GM23248 (cell line): ENCODE measurements around the gene PEPD. TPM values are rescaled to one million over a fixed set of nuclear protein-coding genes. Genes with fewer than 3 reads are reported as not detected.

ENCODE experiments used
- DNase-seq: peaks from one replicate; pipeline ENCODE4 v3.0.0-alpha.2; 2015
- H2AFZ ChIP-seq: fragments of 200-600 bp; sonication (generic); 2 replicates; pipeline ENCODE4 v1.6.1; 2016; ENCODE audit warnings: antibody characterized with exemption
- H3F3A ChIP-seq: fragments of 200-600 bp; sonication (generic); 2 replicates; pipeline ENCODE4 v1.6.1; 2016; ENCODE audit warnings: mild to moderate bottlenecking, antibody characterized with exemption, mixed run types; ENCODE audit not compliant: insufficient read depth
- H3K27ac ChIP-seq: fragments of 200-600 bp; sonication (generic); 2 replicates; pipeline ENCODE4 v1.5.1; 2016; ENCODE audit warnings: mild to moderate bottlenecking
- H3K27me3 ChIP-seq: fragments of 200-600 bp; sonication (generic); replicated peaks from 2 replicates; pipeline ENCODE4 v1.6.1; 2016; ENCODE audit warnings: mild to moderate bottlenecking; ENCODE audit not compliant: insufficient read depth
- H3K36me3 ChIP-seq: fragments of 200-600 bp; sonication (generic); 2 replicates; pipeline ENCODE4 v1.6.1; 2016; ENCODE audit warnings: low read depth, mild to moderate bottlenecking
- H3K4me1 ChIP-seq: fragments of 200-600 bp; sonication (generic); 2 replicates; pipeline ENCODE4 v1.6.1; 2016; ENCODE audit warnings: mild to moderate bottlenecking; ENCODE audit not compliant: insufficient read depth
- H3K4me2 ChIP-seq: fragments of 200-600 bp; sonication (generic); one replicate; pipeline ENCODE4 v1.6.1; 2016; ENCODE audit warnings: mild to moderate bottlenecking; ENCODE audit not compliant: unreplicated experiment
- H3K4me3 ChIP-seq: fragments of 200-600 bp; sonication (generic); 2 replicates; pipeline ENCODE4 v1.5.1; 2016; ENCODE audit warnings: mild to moderate bottlenecking
- H3K79me2 ChIP-seq: fragments of 200-600 bp; sonication (generic); 2 replicates; pipeline ENCODE4 v1.6.1; 2016; ENCODE audit warnings: mild to moderate bottlenecking; ENCODE audit not compliant: insufficient read depth
- H3K9ac ChIP-seq: fragments of 200-600 bp; sonication (generic); 2 replicates; pipeline ENCODE4 v1.6.1; 2016; ENCODE audit warnings: mild to moderate bottlenecking
- H3K9me2 ChIP-seq: fragments of 200-600 bp; sonication (generic); 2 replicates; pipeline ENCODE4 v1.6.1; 2016; ENCODE audit warnings: mixed run types, mild to moderate bottlenecking, moderate library complexity; ENCODE audit not compliant: insufficient read depth
- H3K9me3 ChIP-seq: fragments of 200-600 bp; sonication (generic); one replicate; pipeline ENCODE4 v1.6.1; 2017; ENCODE audit warnings: low read depth
- H4K20me1 ChIP-seq: fragments of 200-600 bp; sonication (generic); 2 replicates; pipeline ENCODE4 v1.6.0; 2016; ENCODE audit not compliant: insufficient read depth
- EZH2 ChIP-seq: fragments of 200-600 bp; sonication (generic); IDR thresholded peaks from 2 replicates; pipeline ENCODE4 v1.6.1; 2018; ENCODE audit warnings: antibody characterized with exemption, mild to moderate bottlenecking; ENCODE audit not compliant: insufficient read depth, poor library complexity, severe bottlenecking
- EZH2phosphoT487 ChIP-seq: fragments of 200-600 bp; sonication (generic); IDR thresholded peaks from 2 replicates; pipeline ENCODE4 v1.6.1; 2018; ENCODE audit warnings: antibody characterized with exemption, moderate library complexity, mild to moderate bottlenecking, low read depth; ENCODE audit not compliant: insufficient read depth
- WGBS, 2 experiments: methylation state at CpG; one replicate each; pipeline ENCODE4 v1.1.6; 2015 to 2017; ENCODE audit warnings: low lambda C conversion rate in 2 of 2, low coverage in 1 of 2; ENCODE audit errors: missing lambda C conversion rate in 2 of 2; 5-methylcytosine and 5-hydroxymethylcytosine counted together
- in situ Hi-C: fragments of 300-500 bp; cut with MboI; formaldehyde crosslinking; loops from 2 replicates; pipeline ENCODE4 v1.15.0; 2020
- polyA plus RNA-seq: library from polyadenylated mRNA; unstranded; fragments of >200 nt; fragmentation: Nextera tagmentation; extraction: Ambion mirVana; gene quantifications from 2 replicates; pipeline ENCODE4 v1.2.1, GENCODE V29; 2016
- total RNA-seq: library from RNA; depleted of rRNA; stranded (reverse); fragments of >200 nt; shearing (Covaris generic); gene quantifications from 2 replicates; pipeline ENCODE4 v1.2.3, GENCODE V29; 2014

PEPD gene
- total and polyA plus RNA-seq, 2 experiments from 2014 or later = 54.8 to 86.5 TPM

GRCh38 chr19:33462112-33462791 is 59.3 kb downstream of the PEPD start:
- TF ChIP-seq EZH2phosphoT487 = no peak
- TF ChIP-seq EZH2 = no peak
- H3K9me3 ChIP-seq = no peaks in the 10 kb centered on the region
- H3K9me2 ChIP-seq = no peaks in the 10 kb centered on the region
- no peak overlapping the region for H3K4me3 ChIP-seq
- H3F3A ChIP-seq = no peaks in the 10 kb centered on the region
- WGBS, 2 experiments = 81 to 83% methylated on average over 16 of the region's 16 CpGs
- H2AFZ ChIP-seq = no peak overlapping the region
- in situ Hi-C loops = no loop called here
- no peaks in the 10 kb centered on the region for H4K20me1 ChIP-seq
- H3K4me2 ChIP-seq = no peak overlapping the region
- DNase-seq = no peak
- H3K27me3 ChIP-seq = no peaks in the 10 kb centered on the region
- H3K9ac ChIP-seq = no peak overlapping the region
- H3K36me3 ChIP-seq = no peaks in the 10 kb centered on the region
- H3K79me2 ChIP-seq = no peaks in the 10 kb centered on the region
- H3K4me1 ChIP-seq = no peaks in the 10 kb centered on the region
- no peak overlapping the region for H3K27ac ChIP-seq

GRCh38 chr19:33461256-33462111 is 60.1 kb downstream of the PEPD start:
- Histone ChIP-seq H3K36me3 (no peaks in the 10 kb centered on the region), H3K27ac (no peak overlapping the region), H3K4me3 (no peak overlapping the region), H3K9ac (no peak overlapping the region), H3F3A (no peaks in the 10 kb centered on the region), H3K9me3 (no peaks in the 10 kb centered on the region), H3K4me2 (no peak overlapping the region), H3K4me1 (no peaks in the 10 kb centered on the region), H3K79me2 (no peaks in the 10 kb centered on the region), H3K27me3 (no peaks in the 10 kb centered on the region), H3K9me2 (no peaks in the 10 kb centered on the region), H2AFZ (no peak overlapping the region), H4K20me1 (no peaks in the 10 kb centered on the region)
- TF ChIP-seq EZH2 (no peak), EZH2phosphoT487 (no peak)
- in situ Hi-C loops = no loop called here
- DNase-seq = no peak
- WGBS, 2 experiments = 91 to 96% methylated on average over 24 of the region's 24 CpGs

GRCh38 chr19:33460221-33460908 is 61.2 kb downstream of the PEPD start:
- TF ChIP-seq EZH2 (no peak), EZH2phosphoT487 (no peak)
- no peaks in the 10 kb centered on the region for H3K27me3 ChIP-seq
- no peak overlapping the region for H3K4me2 ChIP-seq
- H4K20me1 ChIP-seq = no peaks in the 10 kb centered on the region
- no peak overlapping the region for H3K9ac ChIP-seq
- no peak overlapping the region for H3K27ac ChIP-seq
- H2AFZ ChIP-seq = no peak overlapping the region
- in situ Hi-C loops = no loop called here
- H3K4me3 ChIP-seq = no peak overlapping the region
- no peaks in the 10 kb centered on the region for H3K9me3 ChIP-seq
- H3K4me1 ChIP-seq = no peaks in the 10 kb centered on the region
- DNase-seq = no peak
- 86 to 89% methylated on average over 16 to 18 of the region's 18 CpGs for WGBS, 2 experiments
- no peaks in the 10 kb centered on the region for H3K79me2 ChIP-seq
- no peaks in the 10 kb centered on the region for H3K36me3 ChIP-seq
- no peaks in the 10 kb centered on the region for H3K9me2 ChIP-seq
- no peaks in the 10 kb centered on the region for H3F3A ChIP-seq

DNA sequence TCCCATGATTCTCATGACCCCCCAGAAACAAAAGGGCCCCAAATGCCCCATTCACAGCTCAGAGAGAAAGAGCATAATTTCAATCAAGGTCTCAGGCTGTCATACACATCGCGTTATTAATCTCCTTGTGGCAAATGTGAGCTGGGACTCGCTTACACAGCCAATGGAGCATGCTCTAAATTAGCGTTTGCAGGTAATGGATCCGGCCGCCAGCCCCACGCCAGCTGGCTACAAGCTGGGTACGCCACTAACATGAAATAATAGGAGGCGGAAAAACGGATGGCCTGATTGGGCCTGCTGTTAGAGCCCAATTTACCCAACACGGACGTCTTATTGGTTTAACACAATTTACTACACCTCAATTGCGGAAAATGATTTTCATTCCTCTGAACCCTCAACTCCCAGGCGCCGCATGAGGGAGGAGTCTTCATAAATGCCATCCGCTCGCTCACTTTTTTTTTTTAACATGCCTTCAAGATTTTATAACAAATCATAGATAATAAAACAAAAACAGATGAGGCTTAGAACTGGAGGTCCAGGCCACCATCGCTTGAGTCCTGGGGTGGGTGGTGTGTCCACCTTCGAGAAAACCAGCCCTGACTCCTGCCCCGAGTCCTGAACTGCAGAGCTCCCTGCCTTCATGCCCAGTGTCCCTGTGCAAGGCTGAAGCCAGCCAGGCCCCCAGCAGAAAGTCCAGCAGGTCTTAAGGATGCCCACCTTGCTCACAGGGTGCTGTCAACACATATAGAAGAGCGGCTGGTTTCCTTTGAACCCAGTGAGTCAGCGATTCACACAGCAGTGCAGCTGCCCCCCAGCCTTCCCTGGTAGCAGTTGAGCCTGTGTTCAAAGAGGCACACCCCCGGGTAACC is 62.1 kb downstream of the PEPD start:
- Histone ChIP-seq H2AFZ (no peak overlapping the region), H4K20me1 (no peaks in the 10 kb centered on the region), H3K4me3 (no peak overlapping the region), H3F3A (no peaks in the 10 kb centered on the region), H3K27ac (no peak overlapping the region), H3K79me2 (no peaks in the 10 kb centered on the region), H3K9me3 (no peaks in the 10 kb centered on the region), H3K9me2 (no peaks in the 10 kb centered on the region), H3K4me1 (no peaks in the 10 kb centered on the region), H3K4me2 (no peak overlapping the region), H3K36me3 (no peaks in the 10 kb centered on the region), H3K27me3 (no peaks in the 10 kb centered on the region), H3K9ac (no peak overlapping the region)
- WGBS, 2 experiments = 80 to 83% methylated on average over 23 of the region's 23 CpGs
- no peak for DNase-seq
- in situ Hi-C loops = no loop called here
- TF ChIP-seq EZH2 = no peak
- TF ChIP-seq EZH2phosphoT487 = no peak
